ENCODE results near the gene FARP2.

DNA sequence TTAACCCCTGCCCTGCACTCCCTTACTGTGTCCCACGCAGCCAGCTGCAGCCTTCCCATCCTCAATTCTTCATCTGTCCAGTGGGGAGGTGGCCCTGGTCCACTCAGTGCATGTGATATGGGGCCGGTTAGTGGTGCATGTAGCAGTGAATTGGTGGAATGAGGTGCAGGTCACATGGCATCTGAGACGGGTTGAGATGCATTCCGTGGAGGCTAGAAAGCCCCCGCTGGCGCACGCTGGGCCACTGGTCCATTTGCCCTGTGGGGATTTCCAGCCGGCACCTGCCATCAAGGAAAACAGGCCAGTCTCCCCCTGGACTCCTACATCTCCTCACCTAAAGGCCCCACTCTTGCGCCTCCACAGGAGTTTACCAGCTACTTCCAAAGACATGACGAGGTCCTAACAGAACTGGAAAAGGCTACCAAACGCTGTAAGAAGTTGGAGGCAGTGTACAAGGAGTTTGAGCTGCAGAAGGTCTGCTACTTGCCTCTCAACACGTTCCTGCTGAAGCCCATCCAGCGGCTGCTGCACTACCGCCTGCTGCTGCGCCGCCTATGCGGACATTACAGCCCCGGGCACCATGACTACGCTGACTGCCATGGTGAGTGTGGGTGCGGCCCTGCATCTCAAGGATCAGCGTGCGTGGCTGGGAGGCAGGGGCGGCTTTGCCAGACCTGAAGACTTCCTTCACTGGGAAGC lies 111.8 kb downstream of the FARP2 start:
- no peak for TF ChIP-seq POLR2A (IDR thresholded peaks at IDR 0.05)
- TF ChIP-seq, protein P1, sequence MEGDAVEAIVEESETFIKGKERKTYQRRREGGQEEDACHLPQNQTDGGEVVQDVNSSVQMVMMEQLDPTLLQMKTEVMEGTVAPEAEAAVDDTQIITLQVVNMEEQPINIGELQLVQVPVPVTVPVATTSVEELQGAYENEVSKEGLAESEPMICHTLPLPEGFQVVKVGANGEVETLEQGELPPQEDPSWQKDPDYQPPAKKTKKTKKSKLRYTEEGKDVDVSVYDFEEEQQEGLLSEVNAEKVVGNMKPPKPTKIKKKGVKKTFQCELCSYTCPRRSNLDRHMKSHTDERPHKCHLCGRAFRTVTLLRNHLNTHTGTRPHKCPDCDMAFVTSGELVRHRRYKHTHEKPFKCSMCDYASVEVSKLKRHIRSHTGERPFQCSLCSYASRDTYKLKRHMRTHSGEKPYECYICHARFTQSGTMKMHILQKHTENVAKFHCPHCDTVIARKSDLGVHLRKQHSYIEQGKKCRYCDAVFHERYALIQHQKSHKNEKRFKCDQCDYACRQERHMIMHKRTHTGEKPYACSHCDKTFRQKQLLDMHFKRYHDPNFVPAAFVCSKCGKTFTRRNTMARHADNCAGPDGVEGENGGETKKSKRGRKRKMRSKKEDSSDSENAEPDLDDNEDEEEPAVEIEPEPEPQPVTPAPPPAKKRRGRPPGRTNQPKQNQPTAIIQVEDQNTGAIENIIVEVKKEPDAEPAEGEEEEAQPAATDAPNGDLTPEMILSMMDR (IDR thresholded peaks at IDR 0.05 in 4 of 5, conservative IDR thresholded peaks at IDR 0.05 in 1 of 5): no peak

Measured in gastrocnemius medialis (tissue), 4 donors.